OCI-LY1 (cell line): ENCODE measurements around the gene PCP4L1.

ENCODE experiments used
- CTCF ChIP-seq: fragments of 200-600 bp; sonication (generic), shearing (Covaris generic); IDR thresholded peaks from 2 replicates; pipeline ENCODE4 v1.5.1; 2017; ENCODE audit warnings: mild to moderate bottlenecking, antibody characterized with exemption, low read length, moderate library complexity, mixed read lengths
- EZH2 ChIP-seq: fragments of 200-600 bp; sonication (generic), shearing (Covaris generic); IDR thresholded peaks from 2 replicates; pipeline ENCODE4 v1.8.0; 2017; ENCODE audit warnings: borderline replicate concordance, mixed run types, mild to moderate bottlenecking, antibody characterized with exemption, low read length, moderate library complexity, mixed read lengths

- TF ChIP-seq CTCF: no peak
- TF ChIP-seq EZH2: no peak
Measured at GRCh38 chr1:161223805-161224694, 34.5 kb upstream of the PCP4L1 start.
